ENCODE results near the gene TNS1. TPM values are rescaled to one million over a fixed set of nuclear protein-coding genes. Genes with fewer than 3 reads are reported as not detected.

Gene TNS1
- total RNA-seq, 2 donors from 2014 or later, result 0.27 to 5.1 TPM

GRCh38 chr2:218032336-218033171 lies 29.8 kb upstream of the TNS1 start:
- H3K27ac Mint-ChIP-seq, result no peak overlapping the region
- ATAC-seq, result no peak
- DNase-seq (ENCODE audit: low spot score in 2 of 2), result no peak
- no peaks in the 10 kb centered on the region for H3K9me3 Mint-ChIP-seq
- H3K36me3 Mint-ChIP-seq, result no peaks in the 10 kb centered on the region

DNA sequence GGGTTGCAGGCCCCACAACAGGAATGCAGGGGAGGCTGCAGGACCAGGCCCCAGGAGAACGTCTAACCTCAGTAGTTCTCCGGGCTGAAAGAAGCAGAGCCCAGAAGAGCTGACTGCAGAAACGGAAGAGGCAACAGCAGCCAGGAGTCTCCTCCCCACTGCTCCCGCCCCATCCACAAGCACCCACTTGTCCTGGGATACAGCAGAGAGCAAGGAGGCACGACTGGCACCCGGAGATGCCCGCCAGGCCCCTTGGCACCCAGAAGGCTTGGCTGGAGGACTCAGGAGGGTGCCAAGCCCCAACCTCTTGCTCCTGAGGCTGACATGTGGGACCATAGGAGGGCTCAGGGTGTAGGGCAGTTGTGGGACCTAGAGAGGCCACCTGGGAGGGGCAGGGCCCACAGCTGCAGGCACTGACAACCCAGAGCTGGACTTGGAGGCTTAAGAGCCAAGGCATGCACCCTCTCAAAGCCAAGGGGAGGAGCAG lies 29.0 kb upstream of the TNS1 start:
- Mint-ChIP-seq H3K36me3 (no peaks in the 10 kb centered on the region), H3K9me3 (no peaks in the 10 kb centered on the region), H3K27ac (no peak overlapping the region)
- no peak for ATAC-seq
- DNase-seq (ENCODE audit: low spot score in 2 of 2), result no peak

DNA sequence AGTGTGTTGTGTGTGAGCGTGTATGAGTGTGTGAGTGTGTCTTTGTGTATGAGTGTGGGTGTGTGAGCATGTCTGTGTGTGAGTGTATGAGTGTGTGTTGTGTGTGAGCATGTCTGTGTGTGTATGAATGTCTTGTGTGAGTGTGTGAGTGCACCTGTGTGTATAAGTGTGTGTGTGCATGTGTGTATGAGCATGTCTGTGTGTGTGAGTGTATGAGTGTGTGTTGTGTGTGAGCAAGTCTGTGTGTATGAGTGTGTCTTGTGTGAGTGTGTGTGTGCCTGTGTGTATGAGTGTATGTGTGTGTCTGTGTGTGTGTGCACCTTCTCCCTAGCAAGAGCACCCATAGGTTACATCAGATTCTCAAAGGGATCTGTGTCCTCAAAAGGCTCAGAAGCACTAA lies 28.5 kb upstream of the TNS1 start:
- ATAC-seq (no peak), DNase-seq (ENCODE audit: low spot score in 2 of 2) (no peak)
- Mint-ChIP-seq H3K27ac (no peak overlapping the region), H3K9me3 (no peaks in the 10 kb centered on the region), H3K36me3 (no peaks in the 10 kb centered on the region)

DNA sequence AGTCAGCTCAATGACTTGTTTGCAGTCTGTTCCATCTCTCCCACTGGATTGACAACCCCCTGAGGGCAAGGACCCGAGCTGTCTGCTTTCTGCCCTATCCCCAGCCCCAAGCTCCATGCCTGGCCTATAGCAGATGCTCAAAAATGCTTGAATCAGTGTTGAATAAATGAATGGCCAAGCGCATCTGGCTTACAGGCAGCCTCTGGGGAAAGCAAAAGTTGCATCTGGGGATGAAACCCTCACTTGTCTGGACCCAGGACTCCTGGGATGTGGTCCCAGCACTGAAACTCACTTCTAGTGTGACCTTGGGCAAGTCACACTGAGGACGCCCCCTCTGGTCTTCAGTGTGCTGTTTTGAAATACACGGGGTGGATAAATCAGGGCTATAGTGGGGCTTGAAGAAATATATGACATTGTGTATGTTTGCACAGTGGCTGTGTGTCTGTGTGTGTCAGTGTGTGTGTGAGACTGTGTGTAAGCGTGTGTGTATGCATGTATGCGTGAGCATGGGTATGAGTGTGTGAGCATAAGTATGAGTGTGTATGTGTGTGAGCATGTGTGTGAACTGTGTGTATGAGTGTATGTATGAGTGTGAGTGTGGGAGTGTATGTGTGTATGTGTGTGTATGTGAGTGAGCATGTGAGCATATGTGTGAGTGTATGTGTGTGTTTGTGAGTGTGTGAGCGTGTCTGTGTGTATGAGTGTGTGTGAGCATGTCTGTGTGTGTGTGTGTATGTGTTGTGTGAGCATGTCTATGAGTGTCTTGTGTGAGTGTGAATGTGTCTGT lies 27.8 kb upstream of the TNS1 start:
- peak in 1 of 2 donors; percentile 1 for DNase-seq (ENCODE audit: low spot score in 2 of 2)
- no peaks in the 10 kb centered on the region for H3K36me3 Mint-ChIP-seq

GRCh38 chr2:218029366-218030360 lies 26.9 kb upstream of the TNS1 start:
- ATAC-seq (no peak), DNase-seq (ENCODE audit: low spot score in 2 of 2) (peak in 1 of 2 donors; percentile 0)
- Mint-ChIP-seq H3K9me3 (no peaks in the 10 kb centered on the region), H3K36me3 (no peaks in the 10 kb centered on the region), H3K27ac (no peak overlapping the region)

More for the DNA sequence above, 27.8 kb upstream of the TNS1 start:
- no peak overlapping the region for H3K27ac Mint-ChIP-seq
- ATAC-seq, result no peak
- H3K9me3 Mint-ChIP-seq, result no peaks in the 10 kb centered on the region

DNA sequence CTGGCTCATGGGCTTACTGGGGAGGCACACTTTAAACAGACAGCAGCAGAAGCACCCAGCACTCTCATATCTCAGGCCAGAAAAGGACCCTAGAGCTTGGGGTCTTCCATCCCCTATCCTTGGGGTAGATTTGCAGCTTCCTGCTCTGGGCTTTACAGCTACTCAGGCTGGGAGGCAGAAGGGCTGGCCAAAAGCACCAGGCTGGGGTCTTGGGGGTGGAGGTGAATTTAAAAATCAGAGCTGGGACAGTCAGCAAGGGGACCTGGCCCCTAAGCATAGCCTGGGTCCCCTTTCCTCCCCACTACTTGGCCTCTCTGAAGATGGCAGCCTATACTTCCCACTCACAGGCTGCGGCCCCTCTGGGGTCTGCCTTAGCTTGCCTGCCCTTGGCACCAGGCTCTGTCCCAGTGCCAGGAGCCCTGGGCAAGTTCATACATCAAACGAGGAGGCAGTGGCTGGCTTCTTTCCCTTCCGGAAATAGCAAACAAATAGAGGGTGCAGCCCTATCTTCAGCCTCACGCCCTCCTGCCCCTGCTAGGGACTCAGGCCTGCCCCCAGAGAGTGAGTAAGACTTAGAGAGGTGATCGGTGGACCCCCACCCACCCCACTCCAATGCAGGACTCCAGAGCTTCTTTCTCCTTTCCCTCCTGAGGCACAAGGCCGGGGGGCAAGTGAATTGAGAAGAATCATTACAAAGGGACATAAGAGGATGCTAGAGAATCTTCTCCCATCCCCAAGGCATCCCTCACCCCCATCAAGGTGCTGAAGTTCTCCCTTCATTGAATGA lies 26.0 kb upstream of the TNS1 start:
- DNase-seq (ENCODE audit: low spot score in 2 of 2) (no peak), ATAC-seq (no peak)
- Mint-ChIP-seq H3K9me3 (no peaks in the 10 kb centered on the region), H3K27ac (no peak overlapping the region), H3K36me3 (no peaks in the 10 kb centered on the region)

DNA sequence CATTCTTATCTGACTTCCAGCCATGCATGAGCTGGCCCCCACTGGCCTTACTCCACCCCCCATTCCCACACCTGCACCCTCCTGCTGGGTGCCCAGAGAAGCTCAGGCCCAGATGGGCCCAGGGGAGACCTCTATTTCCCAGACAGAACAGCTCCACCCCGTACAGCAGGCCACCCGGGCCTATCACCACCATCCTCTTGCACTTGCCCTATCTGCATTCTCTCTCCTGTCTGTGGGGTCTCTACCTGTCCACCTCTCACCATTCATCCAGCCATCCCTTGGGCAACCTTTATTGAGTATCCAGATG lies 25.3 kb upstream of the TNS1 start:
- Mint-ChIP-seq H3K9me3 (no peaks in the 10 kb centered on the region), H3K27ac (peak overlapping the region in 1 of 2 donors; percentile 52), H3K36me3 (no peaks in the 10 kb centered on the region)
- no peak for DNase-seq (ENCODE audit: low spot score in 2 of 2)
- ATAC-seq, result no peak

- H3K36me3 Mint-ChIP-seq, result no peaks in the 10 kb centered on the region
- no peaks in the 10 kb centered on the region for H3K9me3 Mint-ChIP-seq
- no peak for ATAC-seq
- DNase-seq (ENCODE audit: low spot score in 2 of 2), result peak in 1 of 2 donors; percentile 50
- peak overlapping the region in 1 of 2 donors; percentile 52 for H3K27ac Mint-ChIP-seq
These were observed 24.8 kb upstream of the TNS1 start for GRCh38 chr2:218027426-218028188.

- H3K9me3 Mint-ChIP-seq, result no peaks in the 10 kb centered on the region
- H3K36me3 Mint-ChIP-seq, result no peaks in the 10 kb centered on the region
- peak in 1 of 2 donors; percentile 48 for DNase-seq (ENCODE audit: low spot score in 2 of 2)
- no peak for ATAC-seq
- no peak overlapping the region for H3K27ac Mint-ChIP-seq
These were observed 24.1 kb upstream of the TNS1 start for GRCh38 chr2:218026676-218027425.

GRCh38 chr2:218026244-218026643 lies 23.4 kb upstream of the TNS1 start:
- DNase-seq (ENCODE audit: low spot score in 2 of 2), result no peak
- ATAC-seq, result no peak
- Mint-ChIP-seq H3K9me3 (no peaks in the 10 kb centered on the region), H3K27ac (no peak overlapping the region), H3K36me3 (no peaks in the 10 kb centered on the region)

DNA sequence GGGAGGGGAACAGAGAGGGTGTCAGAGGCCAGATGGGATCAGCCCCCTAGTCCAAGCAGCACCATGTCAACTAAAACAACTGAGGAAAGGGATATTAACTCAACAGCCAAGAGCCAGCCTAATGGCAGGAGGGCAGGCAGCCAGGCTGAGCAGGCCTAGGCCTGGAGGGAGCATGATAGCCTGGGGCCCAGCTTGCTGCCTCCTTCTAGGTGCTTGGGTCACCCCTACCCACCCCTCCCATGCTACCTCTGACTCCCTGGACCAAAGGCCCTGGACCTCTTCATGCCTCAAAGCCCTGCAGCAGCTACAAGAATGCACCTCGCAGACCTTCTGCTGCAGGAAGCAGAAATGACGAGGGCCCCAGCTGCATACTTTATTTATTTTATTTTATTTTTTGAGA lies 22.1 kb upstream of the TNS1 start:
- DNase-seq (ENCODE audit: low spot score in 2 of 2) (peak in 1 of 2 donors; percentile 25), ATAC-seq (no peak)
- no peaks in the 10 kb centered on the region for H3K36me3 Mint-ChIP-seq
- no peak overlapping the region for H3K27ac Mint-ChIP-seq
- H3K9me3 Mint-ChIP-seq, result no peaks in the 10 kb centered on the region

DNA sequence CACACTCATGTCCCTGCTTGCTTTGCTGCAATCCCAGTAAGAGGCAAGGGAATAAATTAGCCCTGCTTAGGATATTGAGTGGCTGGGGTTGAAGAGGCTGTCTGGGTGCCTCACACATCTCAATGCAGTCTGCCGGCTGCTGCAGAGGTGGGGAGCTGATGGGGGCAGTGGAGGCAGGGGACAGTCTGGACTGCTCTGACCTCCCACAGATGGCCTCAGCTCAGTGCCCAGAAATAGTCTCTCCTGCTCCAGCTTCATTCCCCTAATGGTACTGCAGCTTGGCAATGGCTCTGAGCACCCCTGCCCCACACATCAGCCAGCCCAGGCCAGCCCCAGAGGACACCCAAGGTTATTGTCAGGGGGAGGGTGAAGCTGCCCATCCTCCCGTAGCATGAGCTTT lies 21.5 kb upstream of the TNS1 start:
- ATAC-seq (no peak), DNase-seq (ENCODE audit: low spot score in 2 of 2) (peak in 1 of 2 donors; percentile 35)
- no peak overlapping the region for H3K27ac Mint-ChIP-seq

GRCh38 chr2:218023636-218024035 lies 20.8 kb upstream of the TNS1 start:
- Mint-ChIP-seq H3K27ac (no peak overlapping the region), H3K9me3 (no peaks in the 10 kb centered on the region), H3K36me3 (no peaks in the 10 kb centered on the region)
- ATAC-seq (no peak), DNase-seq (ENCODE audit: low spot score in 2 of 2) (peak in 1 of 2 donors; percentile 25)

More for the DNA sequence above, 21.5 kb upstream of the TNS1 start:
- Mint-ChIP-seq H3K9me3 (no peaks in the 10 kb centered on the region), H3K36me3 (no peaks in the 10 kb centered on the region)

DNA sequence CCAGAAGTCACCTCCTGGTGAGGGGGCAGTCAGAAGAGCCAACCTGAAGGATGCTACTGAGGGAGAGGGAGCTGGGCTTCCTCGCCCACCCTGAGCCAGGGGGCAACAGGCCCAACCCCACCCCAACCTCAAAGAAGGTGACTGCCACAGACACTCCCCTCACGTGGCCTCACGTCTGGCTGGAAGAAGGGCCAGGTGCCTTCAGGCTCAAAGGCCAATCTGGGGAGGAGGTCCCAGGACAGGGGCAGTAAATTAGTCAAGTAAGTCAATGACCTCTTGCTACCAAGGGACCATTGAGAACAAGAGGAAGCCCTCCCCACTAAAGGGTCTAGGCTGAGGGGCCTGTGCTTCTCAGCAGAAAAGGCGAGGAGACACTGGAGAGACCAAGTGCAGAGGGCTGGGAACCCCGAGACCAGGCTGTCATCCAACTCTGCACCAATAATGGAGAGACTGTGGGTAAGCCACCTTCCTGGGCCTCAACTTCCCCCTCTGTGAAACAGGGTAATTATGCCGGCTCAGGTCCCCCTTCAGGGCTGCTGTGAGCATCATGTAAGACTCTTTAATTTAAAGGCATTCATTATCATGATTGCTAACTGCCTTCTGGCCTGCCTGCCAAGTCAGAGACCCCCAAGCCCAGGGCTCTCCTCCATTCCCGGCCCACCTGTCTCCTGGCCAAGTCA lies 20.2 kb upstream of the TNS1 start:
- Mint-ChIP-seq H3K9me3 (no peaks in the 10 kb centered on the region), H3K36me3 (no peaks in the 10 kb centered on the region), H3K27ac (no peak overlapping the region)
- DNase-seq (ENCODE audit: low spot score in 2 of 2) (peak in 1 of 2 donors; percentile 50), ATAC-seq (no peak)
